ENCODE measurements around the gene INPP5A. TPM values are rescaled to one million over a fixed set of nuclear protein-coding genes. Genes with fewer than 3 reads are reported as not detected.

INPP5A gene
- total RNA-seq, 4 donors from 2014 or later, result 16.9 to 58.2 (median 29.5) TPM

DNA sequence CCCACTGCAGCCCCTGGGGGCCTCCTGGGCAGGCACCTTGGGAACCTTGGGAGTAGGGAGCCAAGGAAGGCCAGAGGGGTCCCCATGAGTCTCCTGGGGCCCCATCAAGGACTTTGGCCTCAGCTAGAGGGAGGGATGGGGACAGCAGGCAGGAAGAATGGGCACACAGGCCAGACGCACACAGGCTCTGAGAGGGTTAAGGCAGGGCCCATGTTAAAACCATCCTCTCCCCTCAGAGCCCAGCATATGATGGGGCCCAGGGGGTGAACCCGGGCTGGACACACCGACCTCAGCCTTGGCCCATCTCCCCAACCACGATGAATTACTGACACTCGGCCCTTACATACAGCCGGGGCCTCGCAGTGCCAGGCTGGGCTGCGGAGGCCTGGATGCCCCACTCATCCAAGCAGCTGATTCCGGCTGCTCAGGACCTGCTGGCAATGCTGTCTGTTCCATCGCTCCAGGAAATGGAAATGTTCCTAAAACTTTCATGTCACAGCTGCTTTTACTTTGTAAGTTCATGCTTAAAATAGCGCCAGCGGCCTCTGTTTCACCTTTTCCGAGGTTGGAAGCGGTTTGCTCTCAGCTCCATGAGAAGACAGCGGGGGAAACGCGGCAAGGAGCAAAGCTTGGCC is 17.3 kb upstream of the INPP5A start:
- peak overlapping the region; percentile 48 to 85 (median 82) for H3K27ac ChIP-seq
- intact Hi-C loops (cut with DNase I), result no loop called here
- peaks cover 0 to 47% (median 0%) of the 10 kb centered on the region in 4 donors for H3K27me3 ChIP-seq
- WGBS, 2 donors, result 22 to 25% methylated on average over 10 to 11 of the region's 17 CpGs
- H3K4me1 ChIP-seq, result peaks cover 28 to 61% (median 54%) of the 10 kb centered on the region in 3 donors
- no peaks in the 10 kb centered on the region for H3K9me3 ChIP-seq
- TF ChIP-seq, protein P1, sequence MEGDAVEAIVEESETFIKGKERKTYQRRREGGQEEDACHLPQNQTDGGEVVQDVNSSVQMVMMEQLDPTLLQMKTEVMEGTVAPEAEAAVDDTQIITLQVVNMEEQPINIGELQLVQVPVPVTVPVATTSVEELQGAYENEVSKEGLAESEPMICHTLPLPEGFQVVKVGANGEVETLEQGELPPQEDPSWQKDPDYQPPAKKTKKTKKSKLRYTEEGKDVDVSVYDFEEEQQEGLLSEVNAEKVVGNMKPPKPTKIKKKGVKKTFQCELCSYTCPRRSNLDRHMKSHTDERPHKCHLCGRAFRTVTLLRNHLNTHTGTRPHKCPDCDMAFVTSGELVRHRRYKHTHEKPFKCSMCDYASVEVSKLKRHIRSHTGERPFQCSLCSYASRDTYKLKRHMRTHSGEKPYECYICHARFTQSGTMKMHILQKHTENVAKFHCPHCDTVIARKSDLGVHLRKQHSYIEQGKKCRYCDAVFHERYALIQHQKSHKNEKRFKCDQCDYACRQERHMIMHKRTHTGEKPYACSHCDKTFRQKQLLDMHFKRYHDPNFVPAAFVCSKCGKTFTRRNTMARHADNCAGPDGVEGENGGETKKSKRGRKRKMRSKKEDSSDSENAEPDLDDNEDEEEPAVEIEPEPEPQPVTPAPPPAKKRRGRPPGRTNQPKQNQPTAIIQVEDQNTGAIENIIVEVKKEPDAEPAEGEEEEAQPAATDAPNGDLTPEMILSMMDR (IDR thresholded peaks at IDR 0.05), result no peak
- TF ChIP-seq POLR2A (IDR thresholded peaks at IDR 0.05), result no peak
- DNase-seq, result no peak
- no peaks in the 10 kb centered on the region for H3K36me3 ChIP-seq
- H3K4me3 ChIP-seq, result no peak overlapping the region

DNA sequence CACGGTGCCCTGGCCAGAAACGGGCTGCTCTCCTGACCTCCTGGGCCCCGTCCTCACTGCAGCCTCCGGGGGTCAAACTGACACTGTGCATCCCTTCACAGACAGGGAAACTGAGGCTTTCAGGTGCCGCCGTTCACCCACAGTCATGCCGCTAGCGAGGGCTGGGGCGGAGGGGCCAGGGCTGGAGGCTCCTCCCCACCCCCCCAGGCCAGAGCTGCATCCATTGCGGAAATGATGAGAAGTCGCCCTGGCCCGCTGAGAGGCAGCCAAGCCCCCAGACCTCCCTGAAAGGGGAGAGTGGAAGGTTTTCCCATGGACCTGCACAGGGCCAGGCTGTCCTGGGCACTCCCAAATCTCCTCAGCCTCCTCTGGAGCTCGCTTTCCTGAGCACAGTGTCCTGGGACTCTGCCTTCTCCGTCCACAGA is 16.5 kb upstream of the INPP5A start:
- H3K4me3 ChIP-seq, result no peak overlapping the region
- H3K9me3 ChIP-seq, result no peaks in the 10 kb centered on the region
- DNase-seq, result no peak
- TF ChIP-seq, protein P1 (IDR thresholded peaks at IDR 0.05), result no peak
- no peak for TF ChIP-seq POLR2A (IDR thresholded peaks at IDR 0.05)
- peaks cover 0 to 50% (median 0%) of the 10 kb centered on the region in 4 donors for H3K27me3 ChIP-seq
- H3K27ac ChIP-seq, result peak overlapping the region; percentile 48 to 85 (median 82)
- peaks cover 28 to 56% (median 51%) of the 10 kb centered on the region in 3 donors for H3K4me1 ChIP-seq
- intact Hi-C loops (cut with DNase I), result no loop called here
- 76 to 80% methylated on average over 1 to 9 of the region's 14 CpGs for WGBS, 2 donors
- no peaks in the 10 kb centered on the region for H3K36me3 ChIP-seq

DNA sequence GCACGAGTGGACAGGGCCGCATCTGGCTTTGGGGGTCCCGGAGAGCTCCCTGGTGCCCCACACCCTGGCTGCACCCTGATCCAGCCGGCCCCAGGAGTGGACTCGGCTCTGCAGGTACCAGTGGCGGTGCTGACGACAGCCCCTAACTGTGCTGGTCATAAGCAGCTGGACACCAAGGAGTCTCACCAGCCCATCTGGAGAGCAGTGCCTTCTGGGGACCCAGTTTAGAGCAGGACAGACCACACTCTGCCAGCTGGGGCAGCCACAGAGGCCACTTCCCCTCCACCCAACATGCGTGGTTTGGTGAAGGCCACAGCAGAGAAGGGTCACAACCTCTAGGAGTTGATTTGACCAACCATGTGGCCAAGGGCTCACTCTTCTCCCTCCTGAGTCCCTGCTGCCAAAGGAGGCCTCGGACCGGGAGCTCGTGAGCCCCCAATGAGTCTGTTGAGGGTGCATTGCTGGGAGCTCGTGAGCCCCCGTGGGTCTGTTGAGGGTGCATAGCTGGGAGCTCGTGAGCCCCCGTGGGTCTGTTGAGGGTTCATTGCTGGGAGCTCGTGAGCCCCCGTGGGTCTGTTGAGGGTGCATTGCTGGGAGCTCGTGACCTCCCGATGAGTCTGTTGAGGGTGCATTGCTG is 16.0 kb upstream of the INPP5A start:
- no peak for DNase-seq
- Histone ChIP-seq H3K36me3 (no peaks in the 10 kb centered on the region), H3K27ac (peak overlapping the region in 2 of 4 donors; percentile 81 to 84), H3K27me3 (peaks cover 0 to 50% (median 0%) of the 10 kb centered on the region in 4 donors), H3K4me3 (no peak overlapping the region), H3K4me1 (peaks cover 28 to 51% (median 47%) of the 10 kb centered on the region in 3 donors), H3K9me3 (no peaks in the 10 kb centered on the region)
- intact Hi-C loops (cut with DNase I), result no loop called here
- 80 to 88% methylated on average over 1 to 11 of the region's 19 CpGs for WGBS, 2 donors
- TF ChIP-seq POLR2A (IDR thresholded peaks at IDR 0.05), result no peak
- TF ChIP-seq, protein P1 (IDR thresholded peaks at IDR 0.05), result no peak

DNA sequence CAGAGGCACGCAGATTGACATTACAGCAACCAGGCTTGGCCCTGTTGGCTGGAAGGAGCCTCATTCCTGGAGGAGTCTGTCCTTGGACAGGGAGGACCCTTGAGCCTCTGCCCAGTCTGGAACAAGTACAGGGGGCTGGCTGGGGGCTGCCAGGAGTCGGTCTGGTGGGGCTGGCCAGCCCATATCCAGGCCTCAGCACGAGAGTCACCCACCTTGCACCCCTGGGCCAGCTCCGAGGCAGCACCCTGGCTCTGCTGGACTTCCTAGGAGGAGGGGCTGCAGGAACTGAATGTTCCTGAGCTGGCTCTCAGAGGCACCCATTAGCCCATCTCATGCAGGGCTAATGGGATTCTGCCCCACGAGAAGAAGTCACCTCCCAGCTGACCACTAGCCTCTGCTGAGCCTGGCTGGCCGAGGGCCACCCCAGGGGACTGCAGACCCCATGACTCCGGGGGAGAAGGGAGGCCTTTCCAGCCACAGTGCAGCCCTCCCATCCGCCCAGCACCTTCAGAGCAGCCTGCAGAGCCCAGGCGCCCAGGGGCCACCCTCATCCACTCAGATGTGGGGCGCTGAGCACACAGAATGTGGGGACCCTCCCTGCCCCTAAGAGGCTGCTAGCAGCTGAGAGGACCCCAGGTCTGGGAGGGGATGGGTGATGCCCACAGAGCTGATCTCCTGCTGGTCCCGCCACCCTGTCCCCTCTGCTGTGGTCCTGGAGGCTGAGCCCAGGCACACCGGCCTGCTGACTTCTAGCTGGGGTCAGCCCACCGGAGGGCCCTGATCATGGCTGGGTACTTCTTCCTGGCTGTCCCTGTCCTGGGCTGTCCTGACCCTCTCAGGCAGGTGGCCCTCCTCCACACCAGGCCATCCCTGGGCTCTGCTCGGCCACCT is 14.8 kb upstream of the INPP5A start:
- DNase-seq, result no peak
- 80 to 87% methylated on average over 1 to 2 of the region's 14 CpGs for WGBS, 2 donors

More for the DNA sequence above, 14.8 kb upstream of the INPP5A start:
- Histone ChIP-seq H3K27me3 (peaks cover 0 to 58% (median 0%) of the 10 kb centered on the region in 4 donors), H3K27ac (no peak overlapping the region), H3K9me3 (no peaks in the 10 kb centered on the region), H3K36me3 (no peaks in the 10 kb centered on the region), H3K4me1 (peaks cover 16 to 42% (median 35%) of the 10 kb centered on the region in 3 donors), H3K4me3 (no peak overlapping the region)
- intact Hi-C loops (cut with DNase I), result no loop called here
- no peak for TF ChIP-seq POLR2A (IDR thresholded peaks at IDR 0.05)
- TF ChIP-seq, protein P1 (IDR thresholded peaks at IDR 0.05), result no peak
